Type B pancreatic cell (in vitro differentiated cells): Measurements from ENCODE around the gene EDEM1. TPM values are rescaled to one million over a fixed set of nuclear protein-coding genes. Genes with fewer than 3 reads are reported as not detected.
"Not testable (repeated sequence)": the region's sequence is repeated elsewhere in the genome, so short reads cannot be mapped to it uniquely, and the experiment has no call there.

Experiments used
- DNase-seq: peaks from one replicate; pipeline ENCODE4 v3.0.0; 2021; ENCODE audit warnings: mixed read lengths; ENCODE audit not compliant: unreplicated experiment; ENCODE audit errors: extremely low spot score
- H3K27ac Mint-ChIP-seq: 2 replicates; pipeline ENCODE4 v1.8.0; 2021; ENCODE audit warnings: mild to moderate bottlenecking, mixed read lengths
- H3K27me3 Mint-ChIP-seq: 2 replicates; pipeline ENCODE4 v1.8.0; 2021; ENCODE audit warnings: mixed read lengths
- H3K36me3 Mint-ChIP-seq: 2 replicates; pipeline ENCODE4 v1.8.0; 2021; ENCODE audit warnings: mixed read lengths
- H3K4me1 Mint-ChIP-seq: one replicate; pipeline ENCODE4 v1.8.0; 2021; ENCODE audit warnings: mixed read lengths; ENCODE audit not compliant: unreplicated experiment
- H3K4me3 Mint-ChIP-seq: 2 replicates; pipeline ENCODE4 v1.8.0; 2021; ENCODE audit warnings: mild to moderate bottlenecking, mixed read lengths
- H3K9me3 Mint-ChIP-seq: 2 replicates; pipeline ENCODE4 v1.8.0; 2021; ENCODE audit warnings: mixed read lengths
- total RNA-seq: library from RNA; stranded (reverse); gene quantifications from 2 replicates; pipeline ENCODE4 v1.2.1, GENCODE V29; 2021; ENCODE audit warnings: low replicate concordance
- TF ChIP-seq, protein P1 (sequence below): fragments of 200-600 bp; sonication (generic); conservative IDR thresholded peaks from 2 replicates; pipeline ENCODE4 v1.5.0; 2021; ENCODE audit warnings: antibody characterized with exemption, mild to moderate bottlenecking

EDEM1 gene
- total RNA-seq, 1 donor from 2014 or later, result 20.2 TPM

DNA sequence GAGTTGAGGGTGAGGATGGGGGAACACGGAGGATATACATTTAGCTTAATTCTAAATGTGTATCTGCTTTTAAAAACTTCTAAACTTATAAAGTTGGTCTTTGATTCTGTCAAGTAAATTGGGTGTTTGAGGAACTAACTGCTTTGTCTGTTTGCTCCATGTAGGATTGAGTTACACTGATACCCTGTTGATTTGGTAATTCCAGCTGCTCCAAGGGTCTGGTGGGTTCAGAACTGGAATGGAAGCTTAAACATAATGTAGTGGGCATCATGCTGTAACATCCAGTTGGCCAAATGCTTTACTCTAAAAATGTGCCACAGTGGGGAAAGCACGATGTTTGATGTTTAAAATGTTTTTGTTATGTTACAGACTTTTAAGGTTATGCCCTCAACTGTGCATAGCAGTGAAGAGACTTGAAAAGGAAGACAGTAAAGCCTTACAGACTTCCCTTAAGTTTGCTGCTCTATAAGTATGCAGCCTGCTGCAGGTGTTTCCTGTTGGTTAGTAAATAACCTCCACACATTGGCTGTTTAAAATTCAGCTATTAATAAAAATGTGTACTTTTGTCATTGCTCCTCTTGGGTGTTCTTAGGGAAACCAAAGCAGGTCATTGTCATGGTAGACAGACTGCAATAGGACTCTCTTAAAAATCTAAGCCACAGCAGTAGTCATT, 5.9 kb upstream of the EDEM1 start:
- TF ChIP-seq, protein P1, sequence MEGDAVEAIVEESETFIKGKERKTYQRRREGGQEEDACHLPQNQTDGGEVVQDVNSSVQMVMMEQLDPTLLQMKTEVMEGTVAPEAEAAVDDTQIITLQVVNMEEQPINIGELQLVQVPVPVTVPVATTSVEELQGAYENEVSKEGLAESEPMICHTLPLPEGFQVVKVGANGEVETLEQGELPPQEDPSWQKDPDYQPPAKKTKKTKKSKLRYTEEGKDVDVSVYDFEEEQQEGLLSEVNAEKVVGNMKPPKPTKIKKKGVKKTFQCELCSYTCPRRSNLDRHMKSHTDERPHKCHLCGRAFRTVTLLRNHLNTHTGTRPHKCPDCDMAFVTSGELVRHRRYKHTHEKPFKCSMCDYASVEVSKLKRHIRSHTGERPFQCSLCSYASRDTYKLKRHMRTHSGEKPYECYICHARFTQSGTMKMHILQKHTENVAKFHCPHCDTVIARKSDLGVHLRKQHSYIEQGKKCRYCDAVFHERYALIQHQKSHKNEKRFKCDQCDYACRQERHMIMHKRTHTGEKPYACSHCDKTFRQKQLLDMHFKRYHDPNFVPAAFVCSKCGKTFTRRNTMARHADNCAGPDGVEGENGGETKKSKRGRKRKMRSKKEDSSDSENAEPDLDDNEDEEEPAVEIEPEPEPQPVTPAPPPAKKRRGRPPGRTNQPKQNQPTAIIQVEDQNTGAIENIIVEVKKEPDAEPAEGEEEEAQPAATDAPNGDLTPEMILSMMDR, result no peak
- H3K36me3 Mint-ChIP-seq, result peaks cover 16% of the 10 kb centered on the region
- H3K9me3 Mint-ChIP-seq, result no peaks in the 10 kb centered on the region
- H3K4me1 Mint-ChIP-seq, result peaks cover 8% of the 10 kb centered on the region
- DNase-seq, result no peak
- no peak overlapping the region for H3K27ac Mint-ChIP-seq
- no peaks in the 10 kb centered on the region for H3K27me3 Mint-ChIP-seq
- H3K4me3 Mint-ChIP-seq, result no peak overlapping the region

DNA sequence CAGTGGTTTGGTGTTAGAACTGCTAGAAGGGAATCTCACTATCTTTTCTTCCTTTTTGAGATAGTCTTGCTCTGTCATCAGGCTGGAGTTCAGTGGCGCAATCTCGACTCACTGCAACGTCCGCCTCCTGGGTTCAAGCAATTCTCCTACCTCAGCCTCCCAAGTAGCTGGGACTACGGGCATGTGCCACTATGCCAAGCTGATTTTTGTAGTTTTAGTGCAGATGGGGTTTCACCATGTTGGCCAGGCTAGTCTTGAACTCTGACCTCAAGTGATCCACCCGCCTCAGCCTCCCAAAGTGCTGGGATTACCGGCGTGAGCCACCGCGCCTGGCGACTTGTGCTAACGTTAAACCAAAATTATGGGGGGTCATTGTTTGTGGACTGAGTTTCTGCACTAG, 3.8 kb upstream of the EDEM1 start:
- H3K4me1 Mint-ChIP-seq, result peaks cover 16% of the 10 kb centered on the region
- DNase-seq, H3K27ac Mint-ChIP-seq, H3K4me3 Mint-ChIP-seq, H3K9me3 Mint-ChIP-seq, H3K27me3 Mint-ChIP-seq: not testable (repeated sequence)
- H3K36me3 Mint-ChIP-seq, result peaks cover 13% of the 10 kb centered on the region

DNA sequence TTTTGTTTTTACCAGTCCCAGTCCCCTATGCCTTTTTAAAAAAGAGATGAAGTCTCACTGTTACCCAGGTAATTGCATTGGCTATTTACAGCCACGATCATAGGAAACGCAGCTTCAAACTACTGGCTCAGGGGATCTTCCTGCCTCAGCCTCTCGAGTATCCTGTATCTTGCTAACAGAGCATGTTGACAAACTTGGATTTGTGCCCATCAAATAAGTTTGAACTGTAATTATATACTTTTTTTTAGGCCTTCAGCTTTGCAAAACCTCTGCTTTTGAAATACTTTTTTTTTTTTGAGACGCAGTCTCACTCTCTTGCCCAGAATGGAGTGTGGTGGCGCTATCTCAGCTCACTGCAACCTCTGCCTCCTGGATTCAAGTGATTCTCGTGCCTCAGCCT, 3.0 kb upstream of the EDEM1 start:
- H3K27ac Mint-ChIP-seq, result peak overlapping the region; percentile 62
- peaks cover 12% of the 10 kb centered on the region for H3K36me3 Mint-ChIP-seq
- H3K4me3 Mint-ChIP-seq, result no peak overlapping the region
- peaks cover 4% of the 10 kb centered on the region for H3K9me3 Mint-ChIP-seq
- no peaks in the 10 kb centered on the region for H3K27me3 Mint-ChIP-seq
- TF ChIP-seq, protein P1, result no peak
- no peak for DNase-seq
- peaks cover 21% of the 10 kb centered on the region for H3K4me1 Mint-ChIP-seq

DNA sequence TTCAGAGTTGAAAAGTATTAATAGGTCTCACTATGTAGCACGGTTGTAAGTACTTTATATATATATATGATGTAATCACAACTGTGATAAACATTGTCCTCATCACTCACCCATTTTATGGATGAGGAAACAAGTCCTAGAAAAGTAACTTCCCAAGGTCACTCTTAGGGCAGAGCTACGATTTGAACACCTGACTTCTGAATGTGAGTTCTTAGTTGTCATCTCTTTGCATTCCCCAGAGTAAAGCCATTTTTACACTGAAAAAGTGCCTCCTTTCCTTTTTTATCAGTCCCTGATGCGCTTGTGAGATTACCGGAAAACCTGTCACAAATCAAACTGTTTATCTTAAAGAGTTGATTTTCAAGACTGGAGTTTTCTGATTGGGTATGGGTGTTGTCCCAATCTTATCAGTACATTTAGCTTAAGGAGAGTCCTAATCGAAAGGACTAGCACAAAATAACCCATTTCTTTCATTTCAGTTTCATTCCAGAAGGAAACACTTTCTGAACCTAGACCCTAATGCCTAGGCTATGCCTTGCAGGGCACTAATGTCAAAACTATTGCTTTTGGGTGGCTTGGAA, 2.3 kb upstream of the EDEM1 start:
- no peak overlapping the region for H3K4me3 Mint-ChIP-seq
- peaks cover 27% of the 10 kb centered on the region for H3K4me1 Mint-ChIP-seq
- TF ChIP-seq, protein P1, result no peak
- peaks cover 14% of the 10 kb centered on the region for H3K36me3 Mint-ChIP-seq
- no peak overlapping the region for H3K27ac Mint-ChIP-seq
- peaks cover 4% of the 10 kb centered on the region for H3K9me3 Mint-ChIP-seq
- no peaks in the 10 kb centered on the region for H3K27me3 Mint-ChIP-seq
- no peak for DNase-seq

DNA sequence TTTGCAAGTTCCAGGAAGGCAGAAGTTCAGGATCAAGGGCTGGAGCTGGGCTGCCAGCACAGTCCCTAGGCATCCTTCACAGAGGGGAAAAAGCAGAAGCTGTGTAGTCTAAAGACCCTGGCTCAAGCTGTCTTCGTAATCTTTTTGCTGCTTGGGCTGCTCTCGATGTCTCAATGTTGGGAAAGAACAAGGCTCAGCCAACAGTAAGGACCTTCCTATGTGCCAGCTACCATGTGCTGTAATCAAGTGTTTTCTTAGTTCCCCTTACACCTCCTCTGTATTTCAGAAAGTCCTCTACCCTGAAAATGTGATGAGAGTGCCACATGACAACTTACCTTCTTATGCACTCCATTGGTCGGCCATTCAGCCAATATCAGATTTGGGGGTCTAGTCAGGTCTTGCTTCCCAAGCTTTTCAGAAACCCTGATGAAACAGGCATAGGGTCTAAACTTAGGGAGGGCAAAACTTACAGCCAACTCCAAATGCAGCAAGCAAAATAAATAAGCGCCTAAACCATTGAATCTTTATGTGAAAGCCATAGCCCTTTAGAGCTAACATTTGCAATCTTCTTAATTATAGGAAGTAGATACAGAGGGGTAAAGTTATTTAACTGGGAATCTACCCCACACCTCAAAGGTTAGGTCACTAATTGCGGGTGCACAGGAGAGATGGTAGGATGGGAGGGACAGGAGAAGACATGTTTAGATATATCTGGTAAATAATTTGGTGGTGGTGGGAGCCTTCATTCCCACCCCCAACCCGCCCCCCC, 1.2 kb upstream of the EDEM1 start:
- no peak for DNase-seq
- H3K4me1 Mint-ChIP-seq, result peaks cover 32% of the 10 kb centered on the region
- H3K36me3 Mint-ChIP-seq, result peaks cover 16% of the 10 kb centered on the region
- TF ChIP-seq, protein P1, result no peak
- peaks cover 4% of the 10 kb centered on the region for H3K9me3 Mint-ChIP-seq
- H3K4me3 Mint-ChIP-seq, result peak overlapping the region; percentile 97
- no peaks in the 10 kb centered on the region for H3K27me3 Mint-ChIP-seq
- H3K27ac Mint-ChIP-seq, result peak overlapping the region; percentile 94

DNA sequence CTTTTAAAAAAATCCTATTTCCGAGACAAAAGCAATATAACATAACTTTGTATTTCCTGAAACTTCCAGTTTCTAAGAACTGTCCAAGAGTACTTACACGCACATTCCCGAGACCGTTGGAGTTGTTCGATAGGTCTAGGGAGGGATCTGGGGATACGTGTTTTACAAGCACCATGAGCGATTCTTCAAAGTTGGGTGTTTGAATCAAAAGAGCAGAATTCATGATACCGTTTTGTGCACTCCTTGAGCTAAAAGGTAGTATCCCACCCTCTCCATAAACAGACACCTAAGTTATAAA, 700 bp upstream of the EDEM1 start:
- TF ChIP-seq, protein P1, result no peak
- peak overlapping the region; percentile 97 for H3K4me3 Mint-ChIP-seq
- peaks cover 14% of the 10 kb centered on the region for H3K36me3 Mint-ChIP-seq
- no peak for DNase-seq
- peak overlapping the region; percentile 94 for H3K27ac Mint-ChIP-seq
- no peaks in the 10 kb centered on the region for H3K27me3 Mint-ChIP-seq
- peaks cover 37% of the 10 kb centered on the region for H3K4me1 Mint-ChIP-seq
- H3K9me3 Mint-ChIP-seq, result peaks cover 4% of the 10 kb centered on the region
